Stimulated activated CD4-positive, alpha-beta T cell treated with anti-CD3 and anti-CD28 coated beads, Interleukin-2, amount 100 ng/mL, for 24 hours (primary cell): Measurements from ENCODE around the gene CEND1.

Source experiments
- DNase-seq, 2 donors: peaks; one replicate each; pipeline ENCODE4 v3.0.0-alpha.2; 2020

CEND1 gene

GRCh38 chr11:811446-812245, 21.8 kb upstream of the CEND1 start:
- no peak for DNase-seq

- no peak for DNase-seq
Observed at GRCh38 chr11:810040-810567, 20.2 kb upstream of the CEND1 start.

- peak; percentile 97 to 98 for DNase-seq
Observed at GRCh38 chr11:809287-810039, 19.6 kb upstream of the CEND1 start, which contains the start of gene RPLP2. Gene RPLP2, plus strand, starts transcription at chr11:809967. Its CDS starts 268 bp downstream, at chr11:810235.

GRCh38 chr11:808427-809286, 18.8 kb upstream of the CEND1 start:
- DNase-seq, result no peak

- DNase-seq, result no peak
Observed at GRCh38 chr11:804599-804964, 14.7 kb upstream of the CEND1 start.

- DNase-seq, result no peak
Observed at GRCh38 chr11:803770-804598, 14.1 kb upstream of the CEND1 start.

GRCh38 chr11:803467-803742, 13.5 kb upstream of the CEND1 start:
- no peak for DNase-seq

- no peak for DNase-seq
Observed at GRCh38 chr11:802693-803466, 13.0 kb upstream of the CEND1 start.

GRCh38 chr11:802018-802617, 12.2 kb upstream of the CEND1 start:
- no peak for DNase-seq

GRCh38 chr11:801097-801780, 11.3 kb upstream of the CEND1 start:
- DNase-seq, result no peak

- no peak for DNase-seq
Observed at GRCh38 chr11:800473-800872, 10.6 kb upstream of the CEND1 start.

GRCh38 chr11:799641-800316, 9.9 kb upstream of the CEND1 start:
- DNase-seq, result no peak

GRCh38 chr11:798093-798713, 8.3 kb upstream of the CEND1 start, which contains the start of gene SLC25A22:
Gene SLC25A22, minus strand, starts transcription at chr11:798281. Its CDS starts 3,275 bp downstream, at chr11:795006.
- DNase-seq, result peak; percentile 87 to 90

GRCh38 chr11:797296-798092, 7.6 kb upstream of the CEND1 start:
- peak; percentile 77 to 82 for DNase-seq

GRCh38 chr11:796565-797295, 6.8 kb upstream of the CEND1 start:
- no peak for DNase-seq

- peak; percentile 85 to 86 for DNase-seq
Observed at GRCh38 chr11:795634-796564, 6.0 kb upstream of the CEND1 start.
